SK-N-SH treated with all-trans-retinoic acid at 6 μM for 48 hours (cell line): Measurements from ENCODE around the gene TIA1.

Source experiments
- ARNTL ChIP-seq: fragments of 450-650 bp; formaldehyde crosslinking; IDR thresholded peaks from 2 replicates; pipeline ENCODE4 v1.5.0; 2020; ENCODE audit warnings: low read depth, mild to moderate bottlenecking, moderate library complexity, borderline replicate concordance
- RARB ChIP-seq: fragments of 250-450 bp; sonication (Bioruptor Pico); IDR thresholded peaks from 2 replicates; pipeline ENCODE4 v1.8.0; 2021; ENCODE audit warnings: mild to moderate bottlenecking, moderate library complexity
- TF ChIP-seq, protein P1 (sequence below): fragments of 250-450 bp; sonication (Bioruptor Pico); IDR thresholded peaks from 2 replicates; pipeline ENCODE4 v1.8.0; 2021; ENCODE audit warnings: low read depth, mild to moderate bottlenecking, moderate library complexity, borderline replicate concordance

DNA sequence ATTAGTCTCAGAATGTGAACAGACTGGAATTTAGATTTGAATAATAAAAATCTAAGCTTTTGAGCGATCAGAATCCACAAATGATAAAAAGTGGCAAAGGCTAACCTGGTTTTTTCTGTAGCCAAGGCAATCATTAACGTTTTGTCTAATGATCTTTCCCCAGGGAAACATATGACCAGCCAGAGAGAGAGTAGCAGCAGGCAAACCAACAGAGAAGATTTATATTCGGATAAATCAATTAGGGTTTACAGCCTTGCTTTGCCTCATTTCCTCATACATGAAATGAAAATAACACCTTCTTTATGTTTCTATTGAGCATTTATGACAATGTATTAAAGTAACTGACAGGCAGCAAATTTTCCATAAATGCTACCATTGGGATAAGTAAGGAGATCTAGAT lies 14.5 kb downstream of the TIA1 start:
- TF ChIP-seq RARB (CRISPR knock-in tag) (no peak), ARNTL (CRISPR knock-in tag) (no peak)
- TF ChIP-seq, protein P1, sequence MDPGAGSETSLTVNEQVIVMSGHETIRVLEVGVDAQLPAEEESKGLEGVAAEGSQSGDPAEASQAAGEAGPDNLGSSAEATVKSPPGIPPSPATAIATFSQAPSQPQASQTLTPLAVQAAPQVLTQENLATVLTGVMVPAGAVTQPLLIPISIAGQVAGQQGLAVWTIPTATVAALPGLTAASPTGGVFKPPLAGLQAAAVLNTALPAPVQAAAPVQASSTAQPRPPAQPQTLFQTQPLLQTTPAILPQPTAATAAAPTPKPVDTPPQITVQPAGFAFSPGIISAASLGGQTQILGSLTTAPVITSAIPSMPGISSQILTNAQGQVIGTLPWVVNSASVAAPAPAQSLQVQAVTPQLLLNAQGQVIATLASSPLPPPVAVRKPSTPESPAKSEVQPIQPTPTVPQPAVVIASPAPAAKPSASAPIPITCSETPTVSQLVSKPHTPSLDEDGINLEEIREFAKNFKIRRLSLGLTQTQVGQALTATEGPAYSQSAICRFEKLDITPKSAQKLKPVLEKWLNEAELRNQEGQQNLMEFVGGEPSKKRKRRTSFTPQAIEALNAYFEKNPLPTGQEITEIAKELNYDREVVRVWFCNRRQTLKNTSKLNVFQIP (CRISPR knock-in tag): no peak
